WERI-Rb-1 (cell line): Measurements from ENCODE around the gene TSPAN32.

ENCODE experiments used
- DNase-seq: peaks from one replicate; pipeline ENCODE4 v3.0.0-alpha.2; 2020
- H3K27ac ChIP-seq: fragments of 250-450 bp; sonication (Bioruptor Pico); 2 replicates; pipeline ENCODE4 v1.5.1; 2020; ENCODE audit warnings: mild to moderate bottlenecking, moderate library complexity
- H3K27me3 ChIP-seq: fragments of 250-450 bp; sonication (Bioruptor Pico); 2 replicates; pipeline ENCODE4 v1.5.1; 2021; ENCODE audit warnings: mild to moderate bottlenecking, low read depth, moderate library complexity; ENCODE audit not compliant: insufficient read depth, severe bottlenecking
- H3K36me3 ChIP-seq: fragments of 250-450 bp; sonication (Bioruptor Pico); 2 replicates; pipeline ENCODE4 v1.5.1; 2020; ENCODE audit warnings: mild to moderate bottlenecking, moderate library complexity
- H3K4me3 ChIP-seq: 2 replicates; pipeline ENCODE4 v1.5.1; 2011; ENCODE audit warnings: low read depth, mild to moderate bottlenecking, control low read depth, low read length
- H3K9me3 ChIP-seq: fragments of 250-450 bp; sonication (Bioruptor Pico); 2 replicates; pipeline ENCODE4 v1.5.1; 2021; ENCODE audit warnings: mild to moderate bottlenecking, moderate library complexity; ENCODE audit not compliant: severe bottlenecking
- CTCF ChIP-seq: IDR thresholded peaks from 2 replicates; pipeline ENCODE4 v1.5.1; 2011; ENCODE audit warnings: low read depth, mild to moderate bottlenecking, control low read depth, inconsistent platforms, low read length

Gene TSPAN32

GRCh38 chr11:2315395-2316168 lies 13.8 kb downstream of the TSPAN32 start:
- Histone ChIP-seq H3K36me3 (no peaks in the 10 kb centered on the region), H3K9me3 (no peaks in the 10 kb centered on the region), H3K27ac (no peak overlapping the region), H3K4me3 (no peak overlapping the region), H3K27me3 (peaks cover 21% of the 10 kb centered on the region)
- no peak for TF ChIP-seq CTCF
- no peak for DNase-seq

- Histone ChIP-seq H3K36me3 (no peaks in the 10 kb centered on the region), H3K27ac (no peak overlapping the region), H3K9me3 (no peaks in the 10 kb centered on the region), H3K27me3 (peaks cover 25% of the 10 kb centered on the region), H3K4me3 (no peak overlapping the region)
- no peak for TF ChIP-seq CTCF
- DNase-seq: no peak
Measured at GRCh38 chr11:2316169-2316962, 14.6 kb downstream of the TSPAN32 start.

- H3K36me3 ChIP-seq: no peaks in the 10 kb centered on the region
- H3K9me3 ChIP-seq: no peaks in the 10 kb centered on the region
- H3K4me3 ChIP-seq: no peak overlapping the region
- no peak for TF ChIP-seq CTCF
- H3K27me3 ChIP-seq: peaks cover 22% of the 10 kb centered on the region
- no peak for DNase-seq
- no peak overlapping the region for H3K27ac ChIP-seq
Measured at GRCh38 chr11:2316963-2317244, 15.1 kb downstream of the TSPAN32 start.

GRCh38 chr11:2317354-2318050 lies 15.7 kb downstream of the TSPAN32 start:
- DNase-seq: no peak
- no peak for TF ChIP-seq CTCF
- no peaks in the 10 kb centered on the region for H3K36me3 ChIP-seq

GRCh38 chr11:2318123-2318522 lies 16.3 kb downstream of the TSPAN32 start:
- no peak for TF ChIP-seq CTCF
- Histone ChIP-seq H3K27ac (no peak overlapping the region), H3K4me3 (no peak overlapping the region), H3K9me3 (no peaks in the 10 kb centered on the region), H3K27me3 (peaks cover 22% of the 10 kb centered on the region), H3K36me3 (no peaks in the 10 kb centered on the region)
- no peak for DNase-seq

More at GRCh38 chr11:2317354-2318050, 15.7 kb downstream of the TSPAN32 start:
- no peak overlapping the region for H3K4me3 ChIP-seq
- H3K27me3 ChIP-seq: peaks cover 22% of the 10 kb centered on the region
- no peaks in the 10 kb centered on the region for H3K9me3 ChIP-seq
- H3K27ac ChIP-seq: no peak overlapping the region
